IMR-90 (cell line): ENCODE data around the gene COPA. TPM values are rescaled to one million over a fixed set of nuclear protein-coding genes. Genes with fewer than 3 reads are reported as not detected.
"Not testable (repeated sequence)": the region's sequence is repeated elsewhere in the genome, so short reads cannot be mapped to it uniquely, and the experiment has no call there.

Experiments used
- ATAC-seq: fragments of 200-7000 bp; cut with Tn5 transposase; 2 replicates; pipeline ENCODE4 v1.9.1; 2020; ENCODE audit warnings: low read depth, mild to moderate bottlenecking, moderate library complexity
- BruUV-seq: library from RNA; stranded (reverse); fragments of 400-500 nt; replicated peaks from 2 replicates; lab custom pipeline; 2021; lab: Mats Ljungman, UMichigan
- CTCF ChIA-PET: fragments of 300-600 bp; formaldehyde crosslinking; extraction: SDS; loops from one replicate; lab custom pipeline; 2021; ENCODE audit warnings: antibody characterized with exemption; lab: Yijun Ruan, JAX
- POLR2A ChIA-PET: fragments of 300-600 bp; sonication (Branson Sonifier 250); formaldehyde crosslinking; loops from one replicate; lab custom pipeline; 2022; ENCODE audit warnings: antibody characterized with exemption; ENCODE audit not compliant: unreplicated experiment; lab: Charles Lee
- DNase-seq: peaks from one replicate; pipeline ENCODE4 v3.0.0; 2013
- H2AFZ ChIP-seq: replicated peaks from 2 replicates; pipeline ENCODE3; 2013; ENCODE audit warnings: low read length, mild to moderate bottlenecking; ENCODE audit not compliant: poor library complexity
- H2AK5ac ChIP-seq: 2 replicates; pipeline ENCODE4 v1.6.1; 2013; ENCODE audit warnings: low read depth, low read length, inconsistent platforms
- H2AK9ac ChIP-seq: replicated peaks from 2 replicates; pipeline ENCODE3; 2013; ENCODE audit warnings: mild to moderate bottlenecking, low read depth, low read length, moderate library complexity; ENCODE audit not compliant: poor library complexity
- H2BK120ac ChIP-seq: 2 replicates; pipeline ENCODE4 v1.6.1; 2013; ENCODE audit warnings: low read depth, low read length, inconsistent platforms
- H2BK15ac ChIP-seq: 3 replicates; pipeline ENCODE4 v1.6.1; 2013; ENCODE audit warnings: low read depth, low read length, inconsistent platforms
- H2BK20ac ChIP-seq: 2 replicates; pipeline ENCODE4 v1.6.1; 2013; ENCODE audit warnings: low read depth, mild to moderate bottlenecking, inconsistent platforms, low read length, moderate library complexity
- H2BK5ac ChIP-seq: 2 replicates; pipeline ENCODE4 v1.6.1; 2013; ENCODE audit warnings: mild to moderate bottlenecking, low read depth, low read length, inconsistent platforms; ENCODE audit not compliant: poor library complexity, severe bottlenecking
- H3K14ac ChIP-seq: replicated peaks from 2 replicates; pipeline ENCODE4 v1.6.1; 2013; ENCODE audit warnings: low read depth, low read length, inconsistent platforms
- H3K18ac ChIP-seq: 2 replicates; pipeline ENCODE4 v1.6.1; 2013; ENCODE audit warnings: low read depth, low read length, control low read depth
- H3K23ac ChIP-seq: 2 replicates; pipeline ENCODE4 v1.6.1; 2013; ENCODE audit warnings: low read depth, low read length, inconsistent platforms
- H3K27ac ChIP-seq: 2 replicates; pipeline ENCODE4 v1.5.1; 2013; ENCODE audit warnings: mild to moderate bottlenecking, control low read depth, low read length; ENCODE audit not compliant: insufficient read depth
- H3K27me3 ChIP-seq: 2 replicates; pipeline ENCODE4 v1.6.1; 2013; ENCODE audit warnings: low read length; ENCODE audit not compliant: control insufficient read depth, insufficient read depth
- H3K36me3 ChIP-seq: 2 replicates; pipeline ENCODE4 v1.6.1; 2013; ENCODE audit warnings: low read length, mixed read lengths; ENCODE audit not compliant: control insufficient read depth, insufficient read depth
- H3K4ac ChIP-seq: 2 replicates; pipeline ENCODE4 v1.6.1; 2013; ENCODE audit warnings: low read depth, low read length, inconsistent platforms
- H3K4me1 ChIP-seq: 2 replicates; pipeline ENCODE4 v1.6.1; 2013; ENCODE audit warnings: low read length, mixed read lengths; ENCODE audit not compliant: control insufficient read depth, insufficient read depth
- H3K4me2 ChIP-seq: 2 replicates; pipeline ENCODE4 v1.6.1; 2013; ENCODE audit warnings: low read depth, mild to moderate bottlenecking, control low read depth, low read length, moderate library complexity
- H3K4me3 ChIP-seq: 2 replicates; pipeline ENCODE4 v1.5.1; 2013; ENCODE audit warnings: low read depth, mild to moderate bottlenecking, control low read depth, low read length, moderate library complexity; ENCODE audit not compliant: insufficient read depth
- H3K56ac ChIP-seq: 2 replicates; pipeline ENCODE4 v1.6.1; 2013; ENCODE audit warnings: low read length, inconsistent platforms; ENCODE audit not compliant: insufficient read depth; ENCODE audit errors: extremely low read depth
- H3K79me1 ChIP-seq, 2 experiments: 2 replicates each; pipeline ENCODE4 v1.6.1; 2013; ENCODE audit warnings: low read length in 2 of 2, inconsistent platforms in 1 of 2, low read depth in 1 of 2
- H3K9ac ChIP-seq: 2 replicates; pipeline ENCODE4 v1.6.1; 2013; ENCODE audit warnings: low read depth, low read length, control low read depth
- H3K9me1 ChIP-seq: 2 replicates; pipeline ENCODE4 v1.6.1; 2013; ENCODE audit warnings: low read length, inconsistent platforms; ENCODE audit not compliant: insufficient read depth
- H3K9me3 ChIP-seq: 2 replicates; pipeline ENCODE4 v1.6.1; 2013; ENCODE audit warnings: low read length; ENCODE audit not compliant: control insufficient read depth, insufficient read depth
- H4K20me1 ChIP-seq: 2 replicates; pipeline ENCODE4 v1.6.1; 2013; ENCODE audit warnings: low read length, inconsistent platforms; ENCODE audit not compliant: insufficient read depth
- H4K5ac ChIP-seq: 2 replicates; pipeline ENCODE4 v1.6.1; 2013; ENCODE audit warnings: mild to moderate bottlenecking, low read depth, low read length, control low read depth
- H4K8ac ChIP-seq, 2 experiments: 2 replicates each; pipeline ENCODE4 v1.6.1; 2013; ENCODE audit warnings: low read depth in 2 of 2, low read length in 2 of 2, control low read depth in 1 of 2, inconsistent platforms in 1 of 2
- H4K91ac ChIP-seq: 2 replicates; pipeline ENCODE4 v1.6.1; 2013; ENCODE audit warnings: low read depth, low read length, inconsistent platforms; ENCODE audit not compliant: insufficient read depth
- WGBS, 2 experiments: methylation state at CpG; one replicate each; pipeline versions ENCODE4 v1.1.5 to v1.1.7; 2013; ENCODE audit warnings: missing lambda C conversion rate in 2 of 2; ENCODE audit not compliant: insufficient read length in 1 of 2; ENCODE audit errors: extremely low coverage in 2 of 2; 5-methylcytosine and 5-hydroxymethylcytosine counted together
- dilution Hi-C: fragments of 300-500 bp; cut with HindIII; formaldehyde crosslinking; loops from one replicate; pipeline ENCODE4 v1.14.3; 2018; ENCODE audit warnings: low sequenced_read_pairs; ENCODE audit not compliant: unreplicated experiment
- in situ Hi-C: fragments of 300-500 bp; cut with MboI; formaldehyde crosslinking; loops from 3 replicates; pipeline ENCODE4 v1.14.3; 2019; ENCODE audit warnings: low sequenced_read_pairs, inconsistent platforms, mixed read lengths
- intact Hi-C: fragments of 100-400 bp; cut with micrococcal nuclease; formaldehyde crosslinking; loops from 2 replicates; pipeline ENCODE4 v1.10.0; 2022
- polyA plus RNA-seq, 3 experiments: library from polyadenylated mRNA; depleted of rRNA; stranded (reverse); fragments of >200 nt; gene quantifications; 2 replicates each; pipeline ENCODE4 v1.2.3, GENCODE V29; 2012; ENCODE audit warnings: low replicate concordance in 1 of 3
- total RNA-seq: library from RNA; depleted of rRNA; stranded (reverse); fragments of >200 nt; gene quantifications from 2 replicates; pipeline ENCODE4 v1.2.3, GENCODE V29; 2012

COPA gene
- total and polyA plus RNA-seq, 2 of the 4 experiments (the other 2 are of a cell fraction) = 204 to 436 TPM

- dilution Hi-C loops, H2BK120ac ChIP-seq, DNase-seq, H3K4me1 ChIP-seq, in situ Hi-C loops, intact Hi-C loops, ATAC-seq, H2BK15ac ChIP-seq, H3K9ac ChIP-seq, H3K4me2 ChIP-seq, H2AK9ac ChIP-seq, H3K27me3 ChIP-seq, H3K9me1 ChIP-seq, H3K36me3 ChIP-seq, H3K27ac ChIP-seq, H3K14ac ChIP-seq, H3K4ac ChIP-seq, H3K23ac ChIP-seq, H3K79me1 ChIP-seq, H3K9me3 ChIP-seq, H2BK20ac ChIP-seq, H3K18ac ChIP-seq, H2BK5ac ChIP-seq, H4K20me1 ChIP-seq, H2AK5ac ChIP-seq, H4K91ac ChIP-seq, H4K5ac ChIP-seq, BruUV-seq, H3K4me3 ChIP-seq, CTCF ChIA-PET, POLR2A ChIA-PET, H3K56ac ChIP-seq, H2AFZ ChIP-seq, H4K8ac ChIP-seq: not testable (repeated sequence)
- WGBS, 2 experiments = no CpG with 5 or more reads among the region's 2 CpGs
Measured at GRCh38 chr1:160384812-160385211, 41.8 kb upstream of the COPA start.
